A673 (cell line): ENCODE measurements around the gene PAX5. TPM values are rescaled to one million over a fixed set of nuclear protein-coding genes. Genes with fewer than 3 reads are reported as not detected.

ENCODE experiments used
- BruUV-seq: library from RNA; stranded (reverse); fragments of 400-500 nt; replicated peaks from 2 replicates; lab custom pipeline; 2021; lab: Mats Ljungman, UMichigan
- CTCF ChIA-PET: fragments of 300-600 bp; sonication (Branson Sonifier 250); formaldehyde crosslinking; loops from one replicate; lab custom pipeline; 2022; ENCODE audit warnings: antibody characterized with exemption; lab: Charles Lee
- POLR2A ChIA-PET: fragments of 300-600 bp; sonication (Branson Sonifier 250); formaldehyde crosslinking; loops from one replicate; lab custom pipeline; 2022; ENCODE audit warnings: antibody characterized with exemption; ENCODE audit not compliant: low non-redundant PET; lab: Charles Lee
- DNase-seq: peaks from one replicate; pipeline ENCODE4 v3.0.0-alpha.2; 2015; ENCODE audit warnings: low spot score
- H3K27ac ChIP-seq: fragments of 200-600 bp; sonication (generic); 2 replicates; pipeline ENCODE4 v1.5.1; 2016; ENCODE audit warnings: mixed run types, low read depth, mild to moderate bottlenecking, mixed read lengths, antibody characterized with exemption, low read length; ENCODE audit not compliant: poor library complexity, severe bottlenecking
- H3K27me3 ChIP-seq: fragments of 200-600 bp; sonication (generic); replicated peaks from 2 replicates; pipeline ENCODE4 v1.6.1; 2017; ENCODE audit warnings: mixed run types, low read depth, mild to moderate bottlenecking, mixed read lengths, antibody characterized with exemption, low read length; ENCODE audit not compliant: insufficient read depth, poor library complexity
- H3K36me3 ChIP-seq: fragments of 200-600 bp; sonication (generic); 2 replicates; pipeline ENCODE4 v1.6.1; 2016; ENCODE audit warnings: mixed run types, mild to moderate bottlenecking, mixed read lengths, antibody characterized with exemption, low read length; ENCODE audit not compliant: insufficient read depth, poor library complexity, severe bottlenecking
- H3K4me1 ChIP-seq: fragments of 200-600 bp; sonication (generic); 2 replicates; pipeline ENCODE4 v1.6.1; 2017; ENCODE audit warnings: mixed run types, mild to moderate bottlenecking, mixed read lengths, antibody characterized with exemption, low read length; ENCODE audit not compliant: insufficient read depth, poor library complexity, severe bottlenecking
- H3K4me3 ChIP-seq: fragments of 200-600 bp; sonication (generic); 2 replicates; pipeline ENCODE4 v1.5.1; 2016; ENCODE audit warnings: low read depth, mixed run types, mild to moderate bottlenecking, mixed read lengths, low read length; ENCODE audit not compliant: poor library complexity, severe bottlenecking
- H3K9me3 ChIP-seq: fragments of 200-600 bp; sonication (generic); 2 replicates; pipeline ENCODE4 v1.6.1; 2016; ENCODE audit warnings: mixed run types, low read depth, mild to moderate bottlenecking, mixed read lengths, antibody characterized with exemption, low read length; ENCODE audit not compliant: poor library complexity, severe bottlenecking
- CTCF ChIP-seq: fragments of 300-800, 200-600 bp; sonication (generic); conservative IDR thresholded peaks from 2 replicates; pipeline ENCODE4 v1.5.1; 2017; ENCODE audit warnings: low read depth, mild to moderate bottlenecking, antibody characterized with exemption, low read length, moderate library complexity, mixed read lengths
- EZH2 ChIP-seq: fragments of 200-600 bp; sonication (generic); IDR thresholded peaks from 2 replicates; pipeline ENCODE4 v1.6.1; 2017; ENCODE audit warnings: borderline replicate concordance, low read depth, mild to moderate bottlenecking, mixed read lengths, antibody characterized with exemption, low read length; ENCODE audit not compliant: poor library complexity, severe bottlenecking
- intact Hi-C: fragments of 100-400 bp; cut with micrococcal nuclease; formaldehyde crosslinking; loops from one replicate; pipeline ENCODE4 v1.10.0; 2022; ENCODE audit not compliant: unreplicated experiment
- total RNA-seq: library from RNA; stranded (reverse); gene quantifications from 2 replicates; pipeline ENCODE4 v1.2.3, GENCODE V29; 2021

PAX5 gene
- total RNA-seq, 1 experiment from 2014 or later, result 5.5 TPM

- BruUV-seq, result no TSS peak
- ChIA-PET CTCF (no interaction called here), POLR2A (no interaction called here)
- TF ChIP-seq EZH2 (no peak), CTCF (no peak)
- H3K27ac ChIP-seq, result no peak overlapping the region
- intact Hi-C loops, result no loop called here
- peaks cover 9% of the 10 kb centered on the region for H3K27me3 ChIP-seq
- H3K4me1 ChIP-seq, result no peaks in the 10 kb centered on the region
- DNase-seq, result no peak
- no peaks in the 10 kb centered on the region for H3K9me3 ChIP-seq
- H3K36me3 ChIP-seq, result no peaks in the 10 kb centered on the region
- H3K4me3 ChIP-seq, result no peak overlapping the region
Observed at GRCh38 chr9:37030611-37030939, 3.5 kb downstream of the PAX5 start.

- ChIA-PET CTCF (interaction anchor here (0.6 kb wide), 1 partner anchor 1322 kb away, joined by 5 read pairs; no protein-coding TSS in a partner anchor), POLR2A (no interaction called here)
- Histone ChIP-seq H3K27me3 (peaks cover 9% of the 10 kb centered on the region), H3K4me3 (no peak overlapping the region), H3K36me3 (no peaks in the 10 kb centered on the region), H3K27ac (no peak overlapping the region), H3K9me3 (no peaks in the 10 kb centered on the region), H3K4me1 (no peaks in the 10 kb centered on the region)
- TF ChIP-seq EZH2 (no peak), CTCF (no peak)
- BruUV-seq, result no TSS peak
- DNase-seq, result no peak
- intact Hi-C loops, result loop anchor here (5.0 to 10.0 kb wide), 2 partner anchors 117 to 305 kb away; no protein-coding TSS in a partner anchor
Observed at GRCh38 chr9:37029776-37030610, 4.1 kb downstream of the PAX5 start.

- BruUV-seq, result no TSS peak
- intact Hi-C loops, result loop anchor here (5.0 to 10.0 kb wide), 2 partner anchors 118 to 305 kb away; no protein-coding TSS in a partner anchor
- TF ChIP-seq EZH2 (no peak), CTCF (no peak)
- H3K36me3 ChIP-seq, result no peaks in the 10 kb centered on the region
- POLR2A ChIA-PET, result no interaction called here
- CTCF ChIA-PET, result no interaction called here
- no peaks in the 10 kb centered on the region for H3K9me3 ChIP-seq
- no peak for DNase-seq
- H3K27me3 ChIP-seq, result peaks cover 9% of the 10 kb centered on the region
- H3K27ac ChIP-seq, result no peak overlapping the region
- no peak overlapping the region for H3K4me3 ChIP-seq
- H3K4me1 ChIP-seq, result no peaks in the 10 kb centered on the region
Observed at GRCh38 chr9:37029304-37029775, 4.7 kb downstream of the PAX5 start.
